K562 (cell line): ENCODE measurements around the gene HSD17B3. TPM values are rescaled to one million over a fixed set of nuclear protein-coding genes. Genes with fewer than 3 reads are reported as not detected.
A peak's percentile ranks its signal among the peaks of the same experiment; 100 is the strongest.

Experiments used
- ATAC-seq: fragments of 200-7000 bp; cut with Tn5 transposase; 3 replicates; pipeline ENCODE4 v1.9.1; 2020; ENCODE audit warnings: moderate library complexity
- BruUV-seq: library from RNA; stranded (reverse); fragments of 400-500 nt; replicated peaks from 2 replicates; lab custom pipeline; 2021; lab: Mats Ljungman, UMichigan
- CTCF ChIA-PET: fragments of 300-600 bp; formaldehyde crosslinking; extraction: SDS; loops from one replicate; lab custom pipeline; 2021; ENCODE audit warnings: low intra/inter-chr PET ratio; lab: Yijun Ruan, JAX
- POLR2A ChIA-PET: fragments of 300-600, 350-650 bp; sonication (Branson Sonifier 250); formaldehyde crosslinking; extraction: SDS; loops from one replicate; lab custom pipeline; 2021; ENCODE audit warnings: antibody characterized with exemption, inconsistent platforms; lab: Yijun Ruan, JAX
- DNase-seq, 4 experiments: peaks; one replicate each; pipeline versions ENCODE4 v3.0.0 to v3.0.0-alpha.2; 2011 to 2018; ENCODE audit warnings: low spot score in 3 of 4, mixed read lengths in 3 of 4; ENCODE audit errors: extremely low read depth in 1 of 4
- FAIRE-seq: peaks from 2 replicates; lab custom pipeline; 2011; peaks lifted over from hg19 to GRCh38; lab: Jason Lieb, UNC
- H2AFZ ChIP-seq: 2 replicates; pipeline ENCODE4 v1.6.0; 2011; ENCODE audit warnings: low read depth, low read length, control low read depth, inconsistent platforms
- H3K27ac ChIP-seq: fragments of 200-600 bp; 3 replicates; pipeline ENCODE4 v1.8.0; 2011; ENCODE audit warnings: low read depth, mild to moderate bottlenecking, control low read depth, inconsistent platforms, low read length, moderate library complexity, mixed read lengths; ENCODE audit errors: extremely low read depth
- H3K27me3 ChIP-seq, 2 experiments: fragments of 300-600 bp in 1 of 2; 2 replicates in 1 of 2; 3 replicates in 1 of 2; pipeline versions ENCODE4 v1.6.0 to v1.8.0; 2011; ENCODE audit warnings: inconsistent platforms in 2 of 2, low read length in 2 of 2, mild to moderate bottlenecking in 1 of 2, mixed read lengths in 1 of 2, moderate library complexity in 1 of 2; ENCODE audit not compliant: control insufficient read depth in 2 of 2, insufficient read depth in 2 of 2
- H3K36me3 ChIP-seq: fragments of 300-600 bp; 3 replicates; pipeline ENCODE4 v1.8.0; 2011; ENCODE audit warnings: mild to moderate bottlenecking, low read length, inconsistent platforms; ENCODE audit not compliant: control insufficient read depth, insufficient read depth
- H3K4me1 ChIP-seq, 2 experiments: fragments of 200-600 bp in 1 of 2; replicated peaks in 1 of 2; 2 replicates in 1 of 2; 3 replicates in 1 of 2; pipeline versions ENCODE4 v1.5.1 to v1.8.0; 2011; ENCODE audit warnings: inconsistent platforms in 2 of 2, low read length in 2 of 2, mild to moderate bottlenecking in 1 of 2, mixed read lengths in 1 of 2, moderate library complexity in 1 of 2; ENCODE audit not compliant: control insufficient read depth in 2 of 2, insufficient read depth in 2 of 2
- H3K4me2 ChIP-seq: 2 replicates; pipeline ENCODE4 v1.6.1; 2011; ENCODE audit warnings: low read length, control low read depth, inconsistent platforms, mixed read lengths; ENCODE audit not compliant: insufficient read depth
- H3K4me3 ChIP-seq: fragments of 200-600 bp; sonication (generic), shearing (Covaris generic); 2 replicates; pipeline ENCODE4 v1.5.1; 2016; ENCODE audit warnings: control low read depth, inconsistent platforms
- H3K79me2 ChIP-seq: fragments of 200-600 bp; 3 replicates; pipeline ENCODE4 v1.8.0; 2011; ENCODE audit warnings: low read length, inconsistent platforms; ENCODE audit not compliant: control insufficient read depth, insufficient read depth
- H3K9ac ChIP-seq, 2 experiments: 2 replicates each; pipeline versions ENCODE4 v1.6.0 to v1.6.1; 2011; ENCODE audit warnings: low read depth in 2 of 2, low read length in 2 of 2, control low read depth in 1 of 2, inconsistent platforms in 1 of 2, mild to moderate bottlenecking in 1 of 2, mixed read lengths in 1 of 2; ENCODE audit not compliant: insufficient read depth in 1 of 2
- H3K9me1 ChIP-seq: one replicate; pipeline ENCODE4 v1.6.0; 2011; ENCODE audit warnings: inconsistent platforms, mild to moderate bottlenecking, low read length, moderate library complexity; ENCODE audit not compliant: control insufficient read depth, insufficient read depth
- H3K9me3 ChIP-seq: replicated peaks from 2 replicates; pipeline ENCODE4 v1.5.1; 2011; ENCODE audit warnings: low read depth, low read length, inconsistent platforms; ENCODE audit not compliant: control insufficient read depth, insufficient read depth
- H4K20me1 ChIP-seq: replicated peaks from 2 replicates; pipeline ENCODE4 v1.6.1; 2011; ENCODE audit warnings: low read length, inconsistent platforms, mixed read lengths; ENCODE audit not compliant: control insufficient read depth, insufficient read depth
- C11orf30 ChIP-seq: fragments of 450-650 bp; IDR thresholded peaks from 2 replicates; pipeline ENCODE4 v1.6.1; 2016; ENCODE audit warnings: low read depth, mild to moderate bottlenecking
- CEBPG ChIP-seq, 3 experiments: fragments of 200-800 bp in 1 of 3; sonication (Bioruptor generic) in 1 of 3; sonication (generic) in 1 of 3; formaldehyde crosslinking in 1 of 3; IDR thresholded peaks in 2 of 3; conservative IDR thresholded peaks in 1 of 3; 2 replicates each; pipeline versions ENCODE4 v1.6.1 to v1.8.0; 2016 to 2022; ENCODE audit warnings: missing compliant biosample characterization in 2 of 3, missing genetic modification characterization in 2 of 3, mild to moderate bottlenecking in 1 of 3, missing genetic modification reagents in 1 of 3
- MAFG ChIP-seq: fragments of 450-650 bp; conservative IDR thresholded peaks from 2 replicates; pipeline ENCODE4 v1.6.1; 2016; ENCODE audit warnings: missing genetic modification characterization, missing compliant biosample characterization
- MAFK ChIP-seq: IDR thresholded peaks from 2 replicates; pipeline ENCODE4 v1.6.1; 2011; ENCODE audit warnings: low read length, improper control_type of control experiment
- NFE2 ChIP-seq: IDR thresholded peaks from 2 replicates; pipeline ENCODE4 v1.6.1; 2014; ENCODE audit warnings: antibody characterized with exemption, low read depth
- ZNF316 ChIP-seq: fragments of 450-650 bp; IDR thresholded peaks from 2 replicates; pipeline ENCODE4 v1.6.1; 2016
- WGBS: fragments of 100-300 bp; shearing (Covaris generic); methylation state at CpG from one replicate; pipeline ENCODE4 v1.1.6; 2016; ENCODE audit warnings: low coverage, mixed read lengths; ENCODE audit not compliant: insufficient coverage; ENCODE audit errors: missing lambda C conversion rate; 5-methylcytosine and 5-hydroxymethylcytosine counted together
- in situ Hi-C: fragments of 300-500 bp; cut with MboI; formaldehyde crosslinking; loops from 4 replicates; pipeline ENCODE4 v1.15.0; 2018; ENCODE audit warnings: inconsistent platforms, mixed read lengths
- intact Hi-C: fragments of 100-400 bp; cut with micrococcal nuclease; formaldehyde crosslinking; loops from 2 replicates; pipeline ENCODE4 v1.14.2; 2022
- polyA plus RNA-seq, 8 experiments: library from polyadenylated mRNA; depleted of rRNA in 4 of 8; stranded (reverse) in 5 of 8; unstranded in 3 of 8; fragments of >200 nt; fragmentation: Nextera tagmentation in 2 of 8; fragmentation: Illumina TruSeq in 1 of 8; extraction: Ambion mirVana in 2 of 8; extraction: Trizol in 1 of 8; gene quantifications; 2 replicates each; pipeline versions ENCODE4 v1.2.1 to v1.2.3, GENCODE V29; 2011 to 2014; ENCODE audit warnings: inconsistent platforms in 1 of 8, missing spikeins in 1 of 8
- total RNA-seq, 7 experiments: library from RNA; depleted of rRNA in 6 of 7; stranded (reverse); fragments of >200 nt in 6 of 7; fragmentation: Illumina TruSeq in 2 of 7; extraction: Trizol in 2 of 7; gene quantifications; 2 replicates each; pipeline versions ENCODE4 v1.2.1 to v1.2.3, GENCODE V29; 2011 to 2021; ENCODE audit warnings: low replicate concordance in 1 of 7

Gene HSD17B3
- total and polyA plus RNA-seq, 9 of the 15 experiments (the other 6 are each of a cell fraction or from before 2014, with no cell fraction given) = not detected

DNA sequence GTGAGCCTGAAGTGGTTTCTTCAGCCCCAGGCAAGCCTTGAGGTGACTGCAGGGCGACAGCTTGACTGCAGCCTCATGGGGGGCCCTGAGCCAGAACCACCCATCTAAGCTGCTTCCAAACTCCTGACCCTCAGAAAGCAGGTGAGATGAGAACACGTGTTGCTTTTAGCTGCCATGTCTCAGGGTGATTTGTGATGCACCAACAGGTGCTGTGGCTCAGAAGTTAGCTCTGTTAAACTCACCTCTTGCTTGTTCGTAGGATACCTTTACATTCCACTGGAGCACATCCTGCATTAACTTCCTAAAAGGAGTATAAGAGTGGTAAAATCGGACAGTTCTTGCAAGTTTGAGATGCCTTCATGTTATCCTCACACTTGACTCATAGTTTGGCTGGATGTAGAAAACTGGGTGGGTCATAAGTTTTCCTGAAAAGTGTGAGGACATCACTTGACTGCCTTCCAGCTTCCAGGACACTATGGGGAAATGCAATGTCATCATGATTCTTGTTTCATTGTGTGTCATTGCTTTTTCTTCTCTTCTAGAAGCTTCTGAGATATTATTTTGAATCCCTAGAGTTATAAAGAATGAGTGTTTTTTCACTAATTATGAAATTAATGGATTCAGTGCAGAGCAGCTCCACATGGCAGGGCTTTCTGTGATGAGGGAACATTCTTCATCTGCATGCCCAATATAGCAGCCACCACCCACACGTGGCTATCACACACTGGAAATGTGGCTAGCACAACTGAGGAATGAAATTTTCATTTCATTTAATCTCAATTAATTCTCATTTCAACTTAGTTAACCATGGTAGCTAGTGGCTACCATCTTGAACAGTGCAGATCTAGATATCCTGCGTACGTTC, 92.3 kb downstream of the HSD17B3 start:
- FAIRE-seq = no peak
- no peak overlapping the region for H3K4me2 ChIP-seq
- ATAC-seq = no peak
- in situ Hi-C loops (loop anchor here (10.0 kb wide), 1 partner anchor 935 kb away; no protein-coding TSS in a partner anchor), intact Hi-C loops (no loop called here)
- WGBS = 3% methylated on average over 7 of the region's 7 CpGs
- H3K27ac ChIP-seq = no peak overlapping the region
- no peak overlapping the region for H3K9ac ChIP-seq
- ChIA-PET POLR2A (interaction anchor here (0.8 kb wide), 1 partner anchor 148 kb away, joined by 3 read pairs; no protein-coding TSS in a partner anchor), CTCF (no interaction called here)
- no peaks in the 10 kb centered on the region for H3K9me3 ChIP-seq
- no peaks in the 10 kb centered on the region for H4K20me1 ChIP-seq
- H3K4me3 ChIP-seq = no peak overlapping the region
- BruUV-seq = no TSS peak
- DNase-seq = no peak
- TF ChIP-seq MAFK = peak; percentile 49; the same call in 1 of the 2 replicates
- peak; percentile 84 for TF ChIP-seq ZNF316
- TF ChIP-seq MAFG = peak; percentile 86
- no peak for TF ChIP-seq CEBPG (CRISPR knock-in tag; IDR thresholded peaks at IDR 0.05)
- no peak for TF ChIP-seq CEBPG (tag; conservative IDR thresholded peaks at IDR 0.05 in 1 of 2, IDR thresholded peaks at IDR 0.05 in 1 of 2)
- peak; percentile 47 for TF ChIP-seq NFE2
- TF ChIP-seq C11orf30 = peak; percentile 77
- H2AFZ ChIP-seq = no peak overlapping the region
- no peaks in the 10 kb centered on the region for H3K4me1 ChIP-seq
- no peaks in the 10 kb centered on the region for H3K9me1 ChIP-seq
- H3K36me3 ChIP-seq = no peaks in the 10 kb centered on the region
- H3K27me3 ChIP-seq = peaks cover 16 to 57% of the 10 kb centered on the region in 2 experiments
- H3K79me2 ChIP-seq = no peaks in the 10 kb centered on the region
